Naive thymus-derived CD4-positive, alpha-beta T cell (primary cell): ENCODE results near the gene ZCCHC2. TPM values are rescaled to one million over a fixed set of nuclear protein-coding genes. Genes with fewer than 3 reads are reported as not detected.

Source experiments
- ATAC-seq: fragments of 150-1000 bp; cut with Tn5 transposase; 2 replicates; pipeline ENCODE4 v1.10.0; 2021; ENCODE audit warnings: mild to moderate bottlenecking, moderate library complexity
- CTCF ChIA-PET: fragments of 350-600 bp; sonication (Branson Sonifier 250); formaldehyde crosslinking; loops from one replicate; lab custom pipeline; 2021; ENCODE audit warnings: antibody characterized with exemption; lab: Charles Lee
- POLR2A ChIA-PET: fragments of 350-600 bp; sonication (Branson Sonifier 250); formaldehyde crosslinking; loops from one replicate; lab custom pipeline; 2021; ENCODE audit warnings: antibody characterized with exemption, inconsistent platforms; lab: Charles Lee
- DNase-seq, 9 donors: peaks; one replicate each; pipeline versions ENCODE4 v3.0.0 to v3.0.0-alpha.2; 2020 to 2022; ENCODE audit warnings: mixed read lengths in 1 of 9
- H3K27ac ChIP-seq: one replicate; pipeline ENCODE4 v1.7.0; 2013; ENCODE audit warnings: mild to moderate bottlenecking, low read depth, low read length, moderate library complexity
- H3K27me3 ChIP-seq, 2 donors: one replicate each; pipeline ENCODE4 v1.7.0; 2013; ENCODE audit warnings: low read length in 2 of 2, mild to moderate bottlenecking in 2 of 2, moderate library complexity in 2 of 2; ENCODE audit not compliant: control insufficient read depth in 2 of 2, insufficient read depth in 2 of 2
- H3K36me3 ChIP-seq, 3 experiments: 1 replicate in 2 of 3; 2 replicates in 1 of 3; pipeline ENCODE4 v1.7.0; 2013; ENCODE audit warnings: low read length in 3 of 3, mild to moderate bottlenecking in 3 of 3, moderate library complexity in 1 of 3; ENCODE audit not compliant: insufficient read depth in 3 of 3, control insufficient read depth in 2 of 3
- H3K4me1 ChIP-seq, 2 donors: one replicate each; pipeline ENCODE4 v1.7.0; 2013; ENCODE audit warnings: low read length in 2 of 2, mild to moderate bottlenecking in 2 of 2, moderate library complexity in 1 of 2; ENCODE audit not compliant: control insufficient read depth in 2 of 2, insufficient read depth in 2 of 2
- H3K4me3 ChIP-seq: 2 replicates; pipeline ENCODE4 v1.7.0; 2013; ENCODE audit warnings: mild to moderate bottlenecking, low read length
- H3K9me3 ChIP-seq, 3 experiments: 1 replicate in 2 of 3; 2 replicates in 1 of 3; pipeline ENCODE4 v1.7.0; 2013; ENCODE audit warnings: low read length in 3 of 3; ENCODE audit not compliant: control insufficient read depth in 2 of 3
- H3K27ac Mint-ChIP-seq, 9 donors: one replicate each; pipeline ENCODE4 v1.8.0; 2020 to 2022; ENCODE audit warnings: mixed read lengths in 9 of 9, mild to moderate bottlenecking in 8 of 9, moderate library complexity in 5 of 9, inconsistent platforms in 2 of 9
- H3K27me3 Mint-ChIP-seq, 5 donors: one replicate each; pipeline ENCODE4 v1.8.0; 2021 to 2022; ENCODE audit warnings: mixed read lengths in 5 of 5, mild to moderate bottlenecking in 1 of 5
- H3K36me3 Mint-ChIP-seq, 5 donors: one replicate each; pipeline ENCODE4 v1.8.0; 2020 to 2022; ENCODE audit warnings: mixed read lengths in 5 of 5, mild to moderate bottlenecking in 3 of 5, inconsistent platforms in 1 of 5
- H3K4me1 Mint-ChIP-seq, 7 donors: one replicate each; pipeline ENCODE4 v1.8.0; 2020 to 2022; ENCODE audit warnings: mixed read lengths in 7 of 7, mild to moderate bottlenecking in 3 of 7, inconsistent platforms in 1 of 7
- H3K4me3 Mint-ChIP-seq, 10 donors: one replicate each; pipeline ENCODE4 v1.8.0; 2020 to 2022; ENCODE audit warnings: mild to moderate bottlenecking in 10 of 10, mixed read lengths in 10 of 10, moderate library complexity in 6 of 10, inconsistent platforms in 2 of 10
- H3K9me3 Mint-ChIP-seq, 11 donors: one replicate each; pipeline ENCODE4 v1.8.0; 2020 to 2022; ENCODE audit warnings: mixed read lengths in 11 of 11, mild to moderate bottlenecking in 4 of 11, inconsistent platforms in 1 of 11, moderate library complexity in 1 of 11
- intact Hi-C, 2 donors: fragments of 100-400 bp; cut with micrococcal nuclease; formaldehyde crosslinking; loops; one replicate each; pipeline ENCODE4 v1.15.1; 2023
- polyA plus RNA-seq, 2 donors: library from polyadenylated mRNA; unstranded; fragments of 300-500 nt; fragmentation: Illumina TruSeq; gene quantifications; one replicate each; pipeline ENCODE4 v1.2.3, GENCODE V29; 2021
- total RNA-seq, 6 experiments: library from RNA in 5 of 6; stranded (reverse) in 5 of 6; gene quantifications; 1 replicate in 5 of 6; 2 replicates in 1 of 6; pipeline ENCODE4 v1.2.3 and lab custom pipeline; 2021 to 2026

The ZCCHC2 gene
- total and polyA plus RNA-seq, 7 experiments from 2014 or later = 1.8 to 68.5 (median 54.5) TPM

DNA sequence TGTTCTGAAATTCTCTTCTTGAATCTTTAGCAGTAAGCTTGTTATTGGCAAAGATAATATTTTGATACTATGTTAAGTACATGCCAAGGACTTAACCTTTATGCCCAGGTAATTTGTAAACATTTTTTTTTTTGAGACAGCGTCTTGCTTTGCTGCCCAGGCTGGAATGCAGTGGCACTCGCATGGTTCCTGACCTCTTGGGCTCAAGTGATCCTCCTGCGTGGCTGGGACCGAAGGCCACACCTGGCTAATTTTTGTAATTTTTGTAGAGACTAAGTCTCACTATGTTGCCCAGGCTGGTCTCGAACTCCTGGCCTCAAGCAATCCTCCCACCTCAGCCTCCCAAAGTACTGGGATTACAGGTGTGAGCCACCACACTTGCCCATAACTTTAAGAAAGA lies 35.7 kb upstream of the ZCCHC2 start:
- H3K27me3 Mint-ChIP-seq = peaks cover 8 to 35% (median 23%) of the 10 kb centered on the region in 5 donors
- peaks cover 0 to 4% (median 0%) of the 10 kb centered on the region in 7 donors for H3K4me1 Mint-ChIP-seq
- H3K27ac Mint-ChIP-seq = no peak overlapping the region
- H3K27ac ChIP-seq = no peak overlapping the region
- H3K9me3 ChIP-seq = no peaks in the 10 kb centered on the region
- H3K4me3 ChIP-seq = no peak overlapping the region
- ChIA-PET POLR2A (no interaction called here), CTCF (interaction anchor here (0.7 kb wide), 1 partner anchor 51 kb away, joined by 3 read pairs; no protein-coding TSS in a partner anchor)
- no peaks in the 10 kb centered on the region for H3K4me1 ChIP-seq
- H3K36me3 Mint-ChIP-seq = peaks cover 0 to 1% (median 0%) of the 10 kb centered on the region in 5 donors
- no peak for ATAC-seq
- no peak overlapping the region for H3K4me3 Mint-ChIP-seq
- peaks cover 0 to 4% of the 10 kb centered on the region in 2 donors for H3K27me3 ChIP-seq
- no peak for DNase-seq
- intact Hi-C loops = no loop called here
- no peaks in the 10 kb centered on the region for H3K36me3 ChIP-seq
- H3K9me3 Mint-ChIP-seq = peaks cover 0 to 5% (median 2%) of the 10 kb centered on the region in 11 donors

GRCh38 chr18:62490967-62491695 lies 31.7 kb upstream of the ZCCHC2 start:
- peaks cover 0 to 4% of the 10 kb centered on the region in 2 donors for H3K27me3 ChIP-seq
- intact Hi-C loops = no loop called here
- peaks cover 12 to 29% (median 22%) of the 10 kb centered on the region in 5 donors for H3K27me3 Mint-ChIP-seq
- no peak overlapping the region for H3K4me3 ChIP-seq
- H3K27ac Mint-ChIP-seq = no peak overlapping the region
- H3K9me3 Mint-ChIP-seq = no peaks in the 10 kb centered on the region
- ChIA-PET CTCF (no interaction called here), POLR2A (no interaction called here)
- no peaks in the 10 kb centered on the region for H3K4me1 ChIP-seq
- DNase-seq = no peak
- H3K36me3 Mint-ChIP-seq = no peaks in the 10 kb centered on the region
- H3K4me1 Mint-ChIP-seq = peaks cover 0 to 4% (median 0%) of the 10 kb centered on the region in 7 donors
- no peaks in the 10 kb centered on the region for H3K36me3 ChIP-seq
- no peak overlapping the region for H3K27ac ChIP-seq
- no peak for ATAC-seq
- H3K4me3 Mint-ChIP-seq = no peak overlapping the region
- H3K9me3 ChIP-seq = no peaks in the 10 kb centered on the region

DNA sequence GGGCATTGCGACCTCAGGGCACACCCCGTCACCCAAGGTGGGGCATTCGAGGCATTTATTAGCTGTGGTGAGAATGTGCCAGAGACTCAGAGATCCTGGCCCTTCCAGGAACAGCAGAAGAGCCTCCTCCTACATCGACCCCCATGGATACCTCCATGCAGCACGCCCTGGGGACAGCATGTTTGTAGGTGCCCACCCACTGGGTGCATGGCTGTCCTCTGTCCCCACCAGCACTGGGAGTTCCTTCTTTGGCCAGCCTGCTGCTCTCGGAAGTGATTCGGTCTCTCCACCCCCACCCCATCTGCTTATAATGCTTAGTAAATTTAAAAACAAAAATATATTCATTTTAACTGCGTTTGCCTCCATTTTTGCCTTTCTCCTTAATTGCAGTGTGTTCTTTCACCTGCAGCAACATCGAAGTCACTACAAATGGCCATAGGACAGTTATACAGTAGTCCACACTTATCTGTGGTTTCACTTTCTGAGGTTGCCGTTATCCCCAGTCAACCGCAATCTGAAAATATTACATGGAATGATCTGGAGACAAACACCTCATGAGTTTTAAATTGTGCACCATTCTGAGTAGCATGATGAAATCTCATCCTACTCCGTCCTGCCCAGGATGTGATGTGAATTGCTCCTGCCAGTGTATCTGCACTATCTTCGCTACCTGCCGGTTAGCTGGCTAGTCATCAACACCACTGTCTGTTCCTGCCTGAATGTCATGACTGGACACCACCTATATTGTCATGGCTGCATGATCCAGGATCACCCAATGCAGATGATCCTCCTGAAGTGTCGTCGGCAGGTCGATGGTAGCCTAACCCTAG lies 29.6 kb upstream of the ZCCHC2 start:
- ATAC-seq = no peak
- Mint-ChIP-seq H3K4me1 (peaks cover 0 to 4% (median 0%) of the 10 kb centered on the region in 7 donors), H3K27ac (no peak overlapping the region), H3K4me3 (no peak overlapping the region), H3K36me3 (no peaks in the 10 kb centered on the region), H3K9me3 (no peaks in the 10 kb centered on the region), H3K27me3 (peaks cover 12 to 40% (median 16%) of the 10 kb centered on the region in 5 donors)
- CTCF ChIA-PET = no interaction called here
- intact Hi-C loops = no loop called here
- no peaks in the 10 kb centered on the region for H3K36me3 ChIP-seq
- no peak for DNase-seq
- H3K27me3 ChIP-seq = peaks cover 0 to 4% of the 10 kb centered on the region in 2 donors
- H3K27ac ChIP-seq = no peak overlapping the region
- H3K9me3 ChIP-seq = no peaks in the 10 kb centered on the region
- POLR2A ChIA-PET = no interaction called here
- H3K4me3 ChIP-seq = no peak overlapping the region
- no peaks in the 10 kb centered on the region for H3K4me1 ChIP-seq

GRCh38 chr18:62494764-62495163 lies 28.1 kb upstream of the ZCCHC2 start:
- Histone ChIP-seq H3K4me1 (no peaks in the 10 kb centered on the region), H3K36me3 (no peaks in the 10 kb centered on the region), H3K4me3 (no peak overlapping the region), H3K27ac (no peak overlapping the region), H3K9me3 (no peaks in the 10 kb centered on the region), H3K27me3 (peaks cover 0 to 4% of the 10 kb centered on the region in 2 donors)
- Mint-ChIP-seq H3K4me1 (peaks cover 0 to 4% (median 0%) of the 10 kb centered on the region in 7 donors), H3K27ac (no peak overlapping the region), H3K36me3 (peaks cover 0 to under 1% (median 0%) of the 10 kb centered on the region in 5 donors), H3K9me3 (no peaks in the 10 kb centered on the region), H3K27me3 (peaks cover 10 to 42% (median 12%) of the 10 kb centered on the region in 5 donors), H3K4me3 (no peak overlapping the region)
- ChIA-PET POLR2A (no interaction called here), CTCF (no interaction called here)
- intact Hi-C loops = no loop called here
- no peak for ATAC-seq
- DNase-seq = no peak

DNA sequence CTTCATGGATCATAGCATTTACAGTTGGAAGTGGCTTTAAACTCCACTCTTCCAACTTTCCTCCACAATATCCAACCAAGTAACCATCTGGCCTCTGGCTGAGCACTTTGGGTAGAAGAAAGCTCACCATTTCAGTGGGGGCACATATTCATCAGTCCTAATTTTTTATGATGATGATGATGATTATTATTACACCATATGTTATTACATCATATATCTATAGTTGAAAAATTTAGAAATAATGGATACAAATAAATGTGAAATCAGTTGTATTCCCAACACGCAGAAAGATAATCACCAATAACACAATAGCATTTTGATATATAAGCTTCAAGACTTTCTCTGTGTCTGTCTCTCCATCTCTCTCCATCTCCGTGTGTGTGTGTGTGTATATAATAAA lies 26.6 kb upstream of the ZCCHC2 start:
- POLR2A ChIA-PET = no interaction called here
- H3K27me3 ChIP-seq = no peaks in the 10 kb centered on the region
- H3K27ac Mint-ChIP-seq = no peak overlapping the region

DNA sequence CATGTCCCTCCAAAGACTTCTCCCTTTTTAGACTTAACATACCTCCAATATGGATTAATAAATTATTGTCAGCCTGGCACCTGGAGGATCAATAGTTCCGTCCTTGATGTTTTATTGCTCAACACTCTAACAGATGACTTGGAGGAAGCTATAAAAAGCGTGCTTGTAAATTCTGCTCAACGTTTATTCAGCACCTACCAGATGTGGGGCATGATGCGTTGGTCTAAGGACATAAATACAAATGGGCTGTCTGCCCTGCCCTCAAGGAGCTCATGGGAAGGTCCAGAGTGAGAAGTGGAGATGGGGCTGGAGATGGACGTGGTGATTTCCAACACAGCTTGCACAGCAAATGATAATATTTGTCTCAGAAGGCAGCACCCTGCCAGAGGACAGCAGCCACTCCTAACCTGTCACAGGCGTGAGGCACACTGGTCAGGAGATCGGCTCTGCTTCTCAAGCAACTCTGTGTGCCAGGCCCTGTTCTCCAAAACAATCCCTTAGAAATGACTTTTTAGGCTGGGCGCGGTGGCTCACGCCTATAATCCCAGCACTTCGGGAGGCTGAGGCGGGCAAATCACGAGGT lies 25.5 kb upstream of the ZCCHC2 start:
- peaks cover 6 to 15% (median 7%) of the 10 kb centered on the region in 5 donors for H3K36me3 Mint-ChIP-seq
- H3K9me3 Mint-ChIP-seq = peaks cover 0 to 2% (median 0%) of the 10 kb centered on the region in 11 donors
- intact Hi-C loops = no loop called here
- H3K4me3 Mint-ChIP-seq = no peak overlapping the region
- ATAC-seq (no peak), DNase-seq (no peak)
- Histone ChIP-seq H3K9me3 (no peaks in the 10 kb centered on the region), H3K4me1 (no peaks in the 10 kb centered on the region), H3K27ac (no peak overlapping the region), H3K4me3 (no peak overlapping the region), H3K36me3 (no peaks in the 10 kb centered on the region), H3K27me3 (no peaks in the 10 kb centered on the region)
- H3K27me3 Mint-ChIP-seq = peaks cover 0 to 30% (median 4%) of the 10 kb centered on the region in 5 donors
- no peak overlapping the region for H3K27ac Mint-ChIP-seq
- ChIA-PET POLR2A (no interaction called here), CTCF (no interaction called here)
- H3K4me1 Mint-ChIP-seq = peaks cover 0 to 7% (median 0%) of the 10 kb centered on the region in 7 donors

More for the DNA sequence above, 26.6 kb upstream of the ZCCHC2 start:
- Histone ChIP-seq H3K9me3 (no peaks in the 10 kb centered on the region), H3K36me3 (no peaks in the 10 kb centered on the region), H3K4me1 (no peaks in the 10 kb centered on the region), H3K4me3 (no peak overlapping the region), H3K27ac (no peak overlapping the region)
- Mint-ChIP-seq H3K4me1 (peaks cover 0 to 7% (median 0%) of the 10 kb centered on the region in 7 donors), H3K9me3 (no peaks in the 10 kb centered on the region), H3K27me3 (peaks cover 8 to 38% (median 9%) of the 10 kb centered on the region in 5 donors), H3K36me3 (peaks cover 1 to 8% (median 2%) of the 10 kb centered on the region in 5 donors), H3K4me3 (no peak overlapping the region)
- CTCF ChIA-PET = no interaction called here
- DNase-seq = no peak
- ATAC-seq = no peak
- intact Hi-C loops = no loop called here
